ENCODE data around the gene PPP2R5B. TPM values are rescaled to one million over a fixed set of nuclear protein-coding genes. Genes with fewer than 3 reads are reported as not detected.

The PPP2R5B gene
- total RNA-seq, 1 donor from 2014 or later = 26.8 TPM

GRCh38 chr11:64900774-64901173, 23.7 kb upstream of the PPP2R5B start:
- Mint-ChIP-seq H3K4me1 (ENCODE audit: unreplicated experiment) (no peaks in the 10 kb centered on the region), H3K27ac (ENCODE audit: unreplicated experiment) (no peak overlapping the region), H3K36me3 (ENCODE audit: unreplicated experiment) (peaks cover 27% of the 10 kb centered on the region), H3K4me3 (ENCODE audit: unreplicated experiment) (no peak overlapping the region), H3K27me3 (ENCODE audit: unreplicated experiment) (no peaks in the 10 kb centered on the region), H3K9me3 (ENCODE audit: unreplicated experiment) (no peaks in the 10 kb centered on the region)
- TF ChIP-seq, protein P1, sequence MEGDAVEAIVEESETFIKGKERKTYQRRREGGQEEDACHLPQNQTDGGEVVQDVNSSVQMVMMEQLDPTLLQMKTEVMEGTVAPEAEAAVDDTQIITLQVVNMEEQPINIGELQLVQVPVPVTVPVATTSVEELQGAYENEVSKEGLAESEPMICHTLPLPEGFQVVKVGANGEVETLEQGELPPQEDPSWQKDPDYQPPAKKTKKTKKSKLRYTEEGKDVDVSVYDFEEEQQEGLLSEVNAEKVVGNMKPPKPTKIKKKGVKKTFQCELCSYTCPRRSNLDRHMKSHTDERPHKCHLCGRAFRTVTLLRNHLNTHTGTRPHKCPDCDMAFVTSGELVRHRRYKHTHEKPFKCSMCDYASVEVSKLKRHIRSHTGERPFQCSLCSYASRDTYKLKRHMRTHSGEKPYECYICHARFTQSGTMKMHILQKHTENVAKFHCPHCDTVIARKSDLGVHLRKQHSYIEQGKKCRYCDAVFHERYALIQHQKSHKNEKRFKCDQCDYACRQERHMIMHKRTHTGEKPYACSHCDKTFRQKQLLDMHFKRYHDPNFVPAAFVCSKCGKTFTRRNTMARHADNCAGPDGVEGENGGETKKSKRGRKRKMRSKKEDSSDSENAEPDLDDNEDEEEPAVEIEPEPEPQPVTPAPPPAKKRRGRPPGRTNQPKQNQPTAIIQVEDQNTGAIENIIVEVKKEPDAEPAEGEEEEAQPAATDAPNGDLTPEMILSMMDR (IDR thresholded peaks at IDR 0.05) = no peak
- no peak for DNase-seq (ENCODE audit: extremely low spot score, unreplicated experiment)

- Mint-ChIP-seq H3K9me3 (ENCODE audit: unreplicated experiment) (no peaks in the 10 kb centered on the region), H3K4me1 (ENCODE audit: unreplicated experiment) (no peaks in the 10 kb centered on the region), H3K27me3 (ENCODE audit: unreplicated experiment) (no peaks in the 10 kb centered on the region), H3K27ac (ENCODE audit: unreplicated experiment) (no peak overlapping the region), H3K36me3 (ENCODE audit: unreplicated experiment) (peaks cover 26% of the 10 kb centered on the region), H3K4me3 (ENCODE audit: unreplicated experiment) (no peak overlapping the region)
- no peak for DNase-seq (ENCODE audit: extremely low spot score, unreplicated experiment)
- TF ChIP-seq, protein P1 (IDR thresholded peaks at IDR 0.05) = no peak
Observed at GRCh38 chr11:64902102-64902900, 22.2 kb upstream of the PPP2R5B start.

DNA sequence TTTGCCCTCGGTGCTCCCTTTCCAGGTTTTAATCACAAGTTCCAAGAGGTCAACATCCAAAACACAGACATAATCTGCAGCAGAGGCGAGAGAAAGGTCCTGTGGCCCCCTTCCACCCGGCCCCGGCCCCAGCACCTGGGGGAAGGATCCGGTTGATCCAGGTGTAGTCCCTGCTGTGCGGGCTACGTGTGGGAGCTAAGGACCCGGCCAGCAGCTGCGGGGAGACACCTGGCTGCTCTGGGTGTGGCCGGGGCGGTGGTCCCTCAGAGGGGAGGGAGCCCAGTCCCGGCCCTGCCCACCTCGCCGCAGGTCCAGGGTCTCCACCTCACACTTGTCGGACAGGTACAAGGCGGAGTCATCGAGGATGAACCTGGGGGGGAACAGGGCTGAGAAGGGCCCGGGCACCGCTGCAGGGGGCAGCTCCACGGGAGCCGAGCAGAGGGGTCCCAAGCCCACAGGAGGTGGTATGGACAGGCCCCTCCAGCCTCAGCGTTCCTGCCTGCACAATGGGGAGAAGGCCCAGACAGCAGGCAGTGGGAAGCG, 21.1 kb upstream of the PPP2R5B start:
- Mint-ChIP-seq H3K27me3 (ENCODE audit: unreplicated experiment) (no peaks in the 10 kb centered on the region), H3K4me3 (ENCODE audit: unreplicated experiment) (no peak overlapping the region), H3K4me1 (ENCODE audit: unreplicated experiment) (no peaks in the 10 kb centered on the region), H3K27ac (ENCODE audit: unreplicated experiment) (no peak overlapping the region), H3K9me3 (ENCODE audit: unreplicated experiment) (no peaks in the 10 kb centered on the region), H3K36me3 (ENCODE audit: unreplicated experiment) (peaks cover 32% of the 10 kb centered on the region)
- TF ChIP-seq, protein P1 (IDR thresholded peaks at IDR 0.05) = no peak
- DNase-seq (ENCODE audit: extremely low spot score, unreplicated experiment) = no peak

- no peaks in the 10 kb centered on the region for H3K4me1 Mint-ChIP-seq (ENCODE audit: unreplicated experiment)
- H3K9me3 Mint-ChIP-seq (ENCODE audit: unreplicated experiment) = no peaks in the 10 kb centered on the region
- H3K36me3 Mint-ChIP-seq (ENCODE audit: unreplicated experiment) = peaks cover 22% of the 10 kb centered on the region
- H3K27me3 Mint-ChIP-seq (ENCODE audit: unreplicated experiment) = no peaks in the 10 kb centered on the region
- H3K4me3 Mint-ChIP-seq (ENCODE audit: unreplicated experiment) = no peak overlapping the region
- no peak overlapping the region for H3K27ac Mint-ChIP-seq (ENCODE audit: unreplicated experiment)
- TF ChIP-seq, protein P1 (IDR thresholded peaks at IDR 0.05) = no peak
- DNase-seq (ENCODE audit: extremely low spot score, unreplicated experiment) = no peak
Observed at GRCh38 chr11:64905516-64906313, 18.8 kb upstream of the PPP2R5B start.

DNA sequence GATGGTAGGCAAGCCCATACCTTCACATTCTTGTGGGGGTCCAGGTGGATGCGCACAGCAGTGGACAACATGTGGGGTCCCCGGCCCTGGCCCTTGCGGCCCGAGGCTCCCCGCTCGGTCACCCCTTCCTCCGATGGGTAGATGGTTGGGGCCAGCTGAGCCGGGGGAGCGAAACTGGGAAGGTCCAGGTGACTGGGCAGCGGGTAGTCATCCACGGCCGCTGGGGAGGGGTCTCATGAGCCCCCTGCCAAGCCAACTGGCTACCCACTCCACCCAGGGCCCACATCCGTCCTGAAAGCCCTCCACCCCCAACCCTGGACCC, 18.2 kb upstream of the PPP2R5B start:
- peaks cover 27% of the 10 kb centered on the region for H3K36me3 Mint-ChIP-seq (ENCODE audit: unreplicated experiment)
- no peak overlapping the region for H3K27ac Mint-ChIP-seq (ENCODE audit: unreplicated experiment)
- H3K27me3 Mint-ChIP-seq (ENCODE audit: unreplicated experiment) = no peaks in the 10 kb centered on the region
- TF ChIP-seq, protein P1 (IDR thresholded peaks at IDR 0.05) = no peak
- no peak for DNase-seq (ENCODE audit: extremely low spot score, unreplicated experiment)
- no peaks in the 10 kb centered on the region for H3K9me3 Mint-ChIP-seq (ENCODE audit: unreplicated experiment)
- no peak overlapping the region for H3K4me3 Mint-ChIP-seq (ENCODE audit: unreplicated experiment)
- no peaks in the 10 kb centered on the region for H3K4me1 Mint-ChIP-seq (ENCODE audit: unreplicated experiment)
